ENCODE results near the gene MALAT1. TPM values are rescaled to one million over a fixed set of nuclear protein-coding genes. Genes with fewer than 3 reads are reported as not detected.
"Not testable (repeated sequence)": the region's sequence is repeated elsewhere in the genome, so short reads cannot be mapped to it uniquely, and the experiment has no call there.

Gene MALAT1
- 253 TPM for polyA plus RNA-seq (2013, experiment 1 of 2; ENCODE audit: insufficient read length)
- 247 TPM for polyA plus RNA-seq (2013, experiment 2 of 2; ENCODE audit: insufficient read length)

GRCh38 chr11:65498977-65499712 is at the start of gene MALAT1:
Gene MALAT1, plus strand, starts transcription at chr11:65499045.
- DNase-seq: peak; percentile 98

DNA sequence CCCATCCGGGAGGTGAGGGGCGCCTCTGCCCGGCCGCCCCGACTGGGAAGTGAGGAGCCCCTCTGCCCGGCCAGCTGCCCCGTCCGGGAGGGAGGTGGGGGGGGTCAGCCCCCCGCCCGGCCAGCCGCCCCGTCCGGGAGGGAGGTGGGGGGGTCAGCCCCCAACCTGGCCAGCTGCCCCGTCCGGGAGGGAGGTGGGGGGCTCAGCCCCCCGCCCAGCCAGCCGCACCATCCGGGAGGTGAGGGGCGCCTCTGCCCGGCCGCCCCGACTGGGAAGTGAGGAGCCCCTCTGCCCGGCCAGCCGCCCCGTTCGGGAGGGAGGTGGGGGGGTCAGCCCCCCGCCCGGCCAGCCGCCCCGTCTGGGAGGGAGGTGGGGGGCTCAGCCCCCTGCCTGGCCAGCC is 47.5 kb upstream of the MALAT1 start:
- not testable (repeated sequence) for DNase-seq

DNA sequence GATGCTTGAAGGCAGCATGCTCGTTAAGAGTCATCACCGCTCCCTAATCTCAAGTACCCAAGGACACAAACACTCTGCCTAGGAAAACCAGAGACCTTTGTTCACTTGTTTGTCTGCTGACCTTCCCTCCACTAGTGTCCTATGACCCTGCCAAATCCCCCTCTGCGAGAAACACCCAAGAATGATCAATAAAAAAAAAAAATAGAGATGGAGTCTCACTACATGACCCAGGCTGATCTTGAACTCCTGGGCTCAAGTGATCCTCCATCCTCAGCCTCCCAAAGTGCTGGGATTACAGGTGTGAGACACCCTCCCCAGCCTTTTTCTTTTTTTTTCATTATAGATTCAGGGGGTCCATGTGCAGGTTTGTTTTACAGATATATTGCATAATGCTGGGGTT is 46.6 kb upstream of the MALAT1 start:
- DNase-seq: not testable (repeated sequence)

DNA sequence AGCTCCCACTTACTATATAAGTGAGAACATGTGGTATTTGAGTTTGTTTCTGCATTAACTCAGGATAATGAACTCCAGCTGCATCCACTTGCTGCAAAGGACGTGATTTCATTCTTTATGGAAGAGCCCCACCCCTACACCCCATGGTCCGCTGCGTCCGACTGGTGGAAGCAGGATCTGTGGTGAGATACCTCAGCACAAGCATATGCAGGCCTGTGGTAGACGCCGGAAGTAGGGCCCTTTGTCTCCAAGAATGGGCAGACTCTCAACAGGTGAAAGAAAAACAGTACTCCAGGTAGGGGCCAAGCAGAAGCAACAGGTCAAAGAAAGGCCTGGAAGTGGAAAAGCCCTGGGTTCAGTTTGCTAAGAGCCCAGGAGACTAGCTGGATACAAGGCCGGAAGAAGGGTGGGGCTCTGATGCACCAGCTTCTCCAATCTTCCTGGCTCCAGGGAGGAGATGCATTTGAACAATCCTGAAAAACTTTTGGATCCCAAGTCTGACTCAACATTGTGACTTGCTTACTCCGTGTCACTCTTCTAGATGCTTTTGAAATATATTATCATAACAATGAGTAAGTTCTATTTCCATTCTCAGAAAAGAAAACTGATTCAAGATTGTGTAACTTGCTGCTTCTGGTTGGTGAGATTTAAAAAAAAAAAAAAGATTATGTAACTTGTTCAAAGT is 45.9 kb upstream of the MALAT1 start:
- DNase-seq: peak; percentile 95

GRCh38 chr11:65454311-65454695 is 44.5 kb upstream of the MALAT1 start:
- peak; percentile 89 for DNase-seq

DNA sequence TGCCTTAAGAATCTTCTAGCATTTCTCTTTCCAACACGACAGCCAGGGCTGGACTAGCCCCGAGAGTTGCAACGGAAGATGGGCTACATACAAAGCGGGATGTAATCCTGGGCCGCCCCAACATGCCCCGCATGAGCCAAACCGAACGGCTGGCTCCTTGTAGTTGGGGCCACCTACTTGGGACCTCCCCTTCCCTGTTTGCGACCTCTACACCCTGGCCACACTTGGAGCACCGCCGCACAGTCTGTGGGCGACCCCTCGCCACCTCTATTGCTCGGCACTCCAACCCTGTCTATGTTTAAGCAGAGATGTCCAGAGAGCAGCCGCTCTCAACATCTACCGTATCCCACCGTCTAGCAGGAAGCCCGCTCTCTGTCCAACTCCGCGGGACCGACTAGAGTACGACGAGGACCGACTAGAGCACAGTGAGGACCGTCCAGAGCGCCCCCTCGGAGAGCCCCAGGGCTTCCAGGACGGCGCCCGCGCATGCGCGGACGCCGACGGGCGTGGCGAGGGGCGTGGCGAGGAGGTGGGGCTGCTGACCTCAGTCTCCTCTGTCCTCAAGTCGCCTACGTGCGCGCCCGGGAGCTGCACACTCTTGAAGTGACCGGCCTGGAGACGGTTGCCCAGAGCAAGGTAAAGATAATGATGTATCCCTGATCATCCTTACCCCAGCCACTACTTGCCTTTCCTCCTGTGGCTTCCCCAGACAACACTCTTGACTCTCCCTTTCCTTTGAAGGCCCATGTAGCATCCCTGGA is 44.0 kb upstream of the MALAT1 start:
- DNase-seq: peak; percentile 91

DNA sequence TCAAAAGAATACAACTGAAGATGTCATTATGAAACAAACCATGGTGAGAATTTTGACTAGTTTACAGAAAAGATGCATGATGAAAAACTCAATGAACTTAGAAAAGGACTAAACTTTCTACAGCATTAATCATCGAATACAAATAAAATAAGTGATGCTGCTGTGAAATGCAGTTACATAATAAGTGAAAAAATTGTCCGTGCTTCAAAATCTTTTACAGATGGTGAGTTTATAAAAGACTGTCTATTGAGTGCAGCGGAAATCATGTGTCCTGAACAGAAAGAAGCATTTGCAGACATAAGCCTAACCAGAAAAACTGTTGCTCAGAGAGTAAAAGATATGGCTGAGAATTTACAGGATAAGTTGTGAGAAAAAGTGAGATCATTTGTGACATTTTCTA is 42.4 kb upstream of the MALAT1 start:
- DNase-seq: no peak

DNA sequence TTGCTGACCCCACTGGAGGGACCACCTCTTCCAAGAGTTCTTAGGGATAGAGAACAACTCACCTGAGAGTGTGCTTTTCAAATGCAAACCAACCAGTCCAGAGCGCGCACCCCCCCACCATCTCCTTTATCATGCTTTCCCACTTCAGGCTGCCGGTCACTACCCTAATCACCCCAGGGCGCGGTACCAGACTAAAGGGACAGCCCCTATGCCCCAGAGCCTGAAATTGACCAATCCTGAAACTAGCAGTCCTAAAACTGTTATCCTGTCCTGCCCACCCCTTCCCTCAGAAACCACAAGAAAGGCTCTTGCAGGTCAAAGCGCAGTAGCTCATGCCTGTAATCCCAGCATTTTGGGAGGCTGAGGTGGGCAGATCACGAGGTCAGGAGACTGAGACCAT is 39.3 kb upstream of the MALAT1 start:
- no peak for DNase-seq

GRCh38 chr11:65465471-65465870 is 33.4 kb upstream of the MALAT1 start:
- not testable (repeated sequence) for DNase-seq

GRCh38 chr11:65467306-65467705 is 31.5 kb upstream of the MALAT1 start:
- DNase-seq: not testable (repeated sequence)

DNA sequence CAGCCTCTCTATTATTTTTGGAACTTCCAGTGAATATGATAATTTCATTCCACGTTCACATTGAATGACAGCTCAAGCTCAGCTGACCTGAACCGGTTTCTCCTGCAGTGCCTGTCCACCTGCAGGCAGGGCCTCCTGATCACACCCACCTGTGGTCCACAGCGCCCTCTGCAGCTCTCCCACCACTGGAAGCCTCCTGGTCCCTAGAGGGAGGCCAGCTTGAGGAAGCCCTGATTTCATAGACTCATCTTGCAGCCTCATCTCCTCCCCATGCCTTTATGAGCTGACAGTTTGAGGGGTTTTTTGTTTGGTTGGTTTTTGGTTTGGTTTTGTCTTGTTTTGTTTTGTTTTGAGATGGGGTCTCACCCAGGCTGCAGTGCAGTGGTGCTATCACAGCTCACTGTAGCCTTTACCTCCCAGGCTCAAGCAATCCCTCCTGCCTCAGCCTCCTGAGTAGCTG is 29.9 kb upstream of the MALAT1 start:
- peak; percentile 32 for DNase-seq

- DNase-seq: no peak
These were observed 28.3 kb upstream of the MALAT1 start for GRCh38 chr11:65470433-65471049.

DNA sequence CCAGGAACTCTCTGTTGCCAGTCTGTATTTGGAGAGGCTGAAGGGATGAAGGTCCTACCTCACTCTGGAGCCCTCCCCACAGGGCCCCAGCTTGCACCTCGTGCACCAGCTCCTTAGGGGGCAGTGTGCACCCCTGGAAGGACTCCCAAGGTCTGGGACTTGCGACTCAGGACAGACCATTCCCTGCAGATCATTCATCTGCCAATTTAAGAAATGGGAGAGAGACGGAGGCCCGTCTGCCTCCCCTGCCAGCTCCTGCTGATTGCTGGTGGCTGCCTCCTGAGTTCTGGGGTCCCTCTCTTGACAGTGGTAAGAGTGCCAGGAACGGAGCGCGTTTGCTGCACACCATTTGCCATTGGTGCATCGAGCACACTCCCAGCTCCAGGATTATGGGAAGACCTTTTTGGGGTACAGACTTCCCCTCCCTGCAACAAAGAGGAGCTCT is 27.4 kb upstream of the MALAT1 start:
- peak; percentile 83 for DNase-seq

DNA sequence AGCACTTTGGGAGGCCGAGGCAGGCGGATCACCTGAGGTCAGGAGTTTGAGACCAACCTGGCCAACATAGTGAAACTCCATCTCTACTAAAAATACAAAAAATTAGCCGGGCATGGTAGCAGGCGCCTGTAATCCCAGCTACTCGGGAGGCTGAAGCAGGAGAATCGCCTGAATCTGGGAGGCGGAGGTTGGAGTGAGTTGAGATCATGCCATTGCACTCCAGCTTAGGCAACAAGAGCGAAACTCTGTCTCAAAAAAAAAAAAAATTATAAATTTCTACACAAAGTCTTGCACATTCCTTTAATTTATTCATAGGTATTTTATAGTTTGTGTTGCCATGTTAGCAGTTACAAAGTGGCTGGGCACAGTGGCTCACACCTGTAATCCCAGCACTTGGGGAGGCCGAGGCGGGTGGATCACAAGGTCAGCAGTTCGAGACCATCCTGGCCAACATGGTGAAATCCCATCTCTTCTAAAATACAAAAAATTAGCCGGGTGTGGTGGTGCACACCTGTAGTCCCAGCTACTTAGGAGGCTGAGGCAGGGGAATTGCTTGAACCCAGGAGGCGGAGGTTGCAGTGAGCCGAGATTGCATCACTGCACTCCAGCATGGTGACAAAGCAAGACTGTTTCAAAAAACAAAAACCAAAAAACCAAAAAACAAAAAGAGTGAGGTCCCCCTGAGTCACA is 26.1 kb upstream of the MALAT1 start:
- not testable (repeated sequence) for DNase-seq

GRCh38 chr11:65473278-65473860 is 25.5 kb upstream of the MALAT1 start:
- DNase-seq: no peak

DNA sequence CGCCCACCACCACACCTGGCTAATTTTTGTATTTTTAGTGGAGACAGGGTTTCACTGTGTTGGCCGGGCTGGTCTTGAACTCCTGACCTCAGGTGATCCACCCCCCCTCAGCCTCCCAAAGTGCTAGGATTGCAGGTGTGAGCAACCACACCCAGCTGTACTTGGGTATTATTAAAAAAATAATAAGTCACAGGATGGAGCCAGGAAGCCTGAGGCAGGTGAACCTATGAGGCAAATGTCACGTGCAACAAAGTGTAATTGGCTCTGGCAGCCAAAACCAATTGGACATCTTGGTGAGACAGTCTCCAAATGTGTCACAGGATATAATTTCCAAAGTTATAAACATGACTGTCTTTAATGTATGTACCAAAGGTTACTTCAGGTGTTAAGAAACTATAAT is 24.0 kb upstream of the MALAT1 start:
- no peak for DNase-seq

DNA sequence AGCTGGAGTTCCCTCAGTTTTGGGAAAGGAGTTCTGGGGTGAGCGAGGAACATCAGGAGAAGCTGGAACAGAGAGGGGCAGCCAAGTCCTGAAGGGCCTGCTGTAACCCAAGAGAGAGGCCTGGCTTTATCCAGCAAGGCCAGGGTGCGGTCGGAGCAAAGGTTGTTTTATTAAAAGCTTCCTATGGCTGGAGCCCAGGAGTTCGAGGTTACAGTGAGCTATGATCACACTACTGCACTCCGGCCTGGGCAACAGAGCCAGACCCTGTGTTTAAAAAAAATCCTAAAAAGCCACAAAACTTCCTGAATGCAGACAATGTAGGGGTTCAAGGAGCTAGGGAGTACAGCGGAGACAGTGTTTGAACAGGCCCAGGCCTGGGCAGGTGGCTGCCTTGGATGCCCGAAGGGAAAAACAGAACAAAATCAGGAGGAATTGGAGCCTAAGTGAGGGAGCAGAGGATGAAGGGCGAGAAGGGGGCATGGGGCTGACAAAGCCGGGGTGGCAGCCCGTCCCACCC is 22.2 kb upstream of the MALAT1 start:
- peak; percentile 12 for DNase-seq

GRCh38 chr11:65477149-65477965 is 21.5 kb upstream of the MALAT1 start:
- peak; percentile 97 for DNase-seq

DNA sequence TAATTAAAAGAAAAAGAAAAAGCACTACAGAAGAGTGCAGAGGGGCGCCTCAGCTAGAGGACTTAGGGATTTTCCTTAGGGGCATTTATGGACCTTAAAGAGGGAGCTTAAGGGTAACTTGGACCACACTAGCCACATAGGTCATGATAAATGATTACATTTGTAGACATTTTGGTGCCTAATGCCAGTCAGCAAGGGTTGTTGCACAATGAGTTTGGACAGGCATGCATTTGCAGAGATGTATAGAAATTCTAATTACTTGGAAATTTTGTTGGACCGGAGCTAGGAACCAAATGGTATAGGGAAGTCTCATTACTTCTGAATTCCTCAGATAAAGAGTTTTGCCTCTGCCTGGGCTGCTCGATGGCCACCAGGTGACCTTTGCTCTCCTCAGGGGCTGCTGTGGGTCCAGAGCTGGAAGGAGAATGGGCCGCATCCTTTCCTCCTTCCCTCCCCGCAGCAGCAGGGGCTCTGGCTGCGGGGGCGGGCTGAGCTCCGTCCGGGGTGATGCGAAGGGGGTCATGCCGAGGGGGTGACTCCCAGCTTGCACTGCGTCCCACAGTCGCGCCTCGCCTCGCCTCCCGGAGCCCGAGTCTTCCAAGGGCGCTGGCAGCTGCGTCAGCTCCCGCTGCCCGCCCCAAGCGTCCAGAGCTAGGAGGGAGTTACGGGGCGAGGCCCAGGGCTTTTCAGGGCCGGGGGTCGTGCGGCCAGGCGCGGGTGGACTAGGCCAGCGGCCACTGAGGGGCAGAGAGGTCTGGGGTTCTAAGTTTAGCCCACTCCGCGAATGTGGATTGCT is 20.3 kb upstream of the MALAT1 start:
- peak; percentile 42 for DNase-seq
